Neural cell (in vitro differentiated cells): ENCODE results near the gene STIM1. TPM values are rescaled to one million over a fixed set of nuclear protein-coding genes. Genes with fewer than 3 reads are reported as not detected.

Experiments used
- H2AFZ ChIP-seq: fragments of 200-600, 300-800 bp; sonication (generic), shearing (Covaris generic); 2 replicates; pipeline ENCODE4 v1.6.0; 2014; ENCODE audit warnings: low read depth, mild to moderate bottlenecking, antibody characterized with exemption, low read length, moderate library complexity
- H3F3A ChIP-seq: fragments of 200-600 bp; shearing (Covaris generic); 2 replicates; pipeline ENCODE4 v1.6.1; 2016; ENCODE audit warnings: mild to moderate bottlenecking, moderate library complexity, mixed read lengths, antibody characterized with exemption, low read length; ENCODE audit not compliant: insufficient read depth, poor library complexity, severe bottlenecking
- H3K27ac ChIP-seq: fragments of 200-600, 300-800 bp; sonication (generic), shearing (Covaris generic); 2 replicates; pipeline ENCODE4 v1.5.1; 2014; ENCODE audit warnings: mild to moderate bottlenecking, low read length, moderate library complexity
- H3K27me3 ChIP-seq: fragments of 300-800, 200-600 bp; sonication (generic), shearing (Covaris generic); 2 replicates; pipeline ENCODE4 v1.6.0; 2014; ENCODE audit warnings: mild to moderate bottlenecking, low read depth, low read length, moderate library complexity; ENCODE audit not compliant: insufficient read depth
- H3K36me3 ChIP-seq: fragments of 300-800, 200-600 bp; sonication (generic), shearing (Covaris generic); 2 replicates; pipeline ENCODE4 v1.5.1; 2014; ENCODE audit warnings: mild to moderate bottlenecking, antibody characterized with exemption, low read length, moderate library complexity; ENCODE audit not compliant: insufficient read depth
- H3K4me2 ChIP-seq: fragments of 300-800, 200-600 bp; sonication (generic), shearing (Covaris generic); 2 replicates; pipeline ENCODE4 v1.6.0; 2014; ENCODE audit warnings: mild to moderate bottlenecking, low read length
- H3K4me3 ChIP-seq: fragments of 300-800, 200-600 bp; sonication (generic), shearing (Covaris generic); 2 replicates; pipeline ENCODE4 v1.5.1; 2014; ENCODE audit warnings: mild to moderate bottlenecking, low read length, moderate library complexity
- H3K79me2 ChIP-seq: fragments of 200-600 bp; shearing (Covaris generic); replicated peaks from 2 replicates; pipeline ENCODE4 v1.6.0; 2014; ENCODE audit warnings: mild to moderate bottlenecking, low read length, moderate library complexity; ENCODE audit not compliant: insufficient read depth
- H3K9ac ChIP-seq: fragments of 300-800, 200-600 bp; sonication (generic), shearing (Covaris generic); 2 replicates; pipeline ENCODE4 v1.6.1; 2016; ENCODE audit warnings: mild to moderate bottlenecking, low read length, mixed read lengths
- H3K9me2 ChIP-seq: fragments of 200-600 bp; shearing (Covaris generic); 2 replicates; pipeline ENCODE4 v1.6.1; 2016; ENCODE audit warnings: mild to moderate bottlenecking, low read length, mixed read lengths; ENCODE audit not compliant: insufficient read depth
- H3K9me3 ChIP-seq: fragments of 200-600, 300-800 bp; sonication (generic), shearing (Covaris generic); 2 replicates; pipeline ENCODE4 v1.6.1; 2016; ENCODE audit warnings: mild to moderate bottlenecking, mixed run types, low read length, moderate library complexity, mixed read lengths
- H4K20me1 ChIP-seq: fragments of 200-600 bp; shearing (Covaris generic); 2 replicates; pipeline ENCODE4 v1.6.1; 2016; ENCODE audit warnings: mild to moderate bottlenecking, mixed run types; ENCODE audit not compliant: insufficient read depth
- EP300 ChIP-seq: fragments of 450-650 bp; conservative IDR thresholded peaks from 2 replicates; pipeline ENCODE4 v1.6.1; 2014; ENCODE audit warnings: antibody characterized with exemption, mild to moderate bottlenecking, moderate library complexity; ENCODE audit not compliant: poor library complexity, severe bottlenecking
- EZH2 ChIP-seq: fragments of 200-600, 300-800 bp; shearing (Covaris generic), sonication (generic); IDR thresholded peaks from 2 replicates; pipeline ENCODE4 v1.6.1; 2014; ENCODE audit warnings: antibody characterized with exemption, low read length, borderline replicate concordance, mild to moderate bottlenecking; ENCODE audit not compliant: insufficient read depth, poor library complexity, severe bottlenecking
- MXI1 ChIP-seq: fragments of 450-650 bp; conservative IDR thresholded peaks from 2 replicates; pipeline ENCODE4 v1.6.1; 2014; ENCODE audit warnings: antibody characterized with exemption, mild to moderate bottlenecking; ENCODE audit not compliant: poor library complexity, severe bottlenecking
- POLR2AphosphoS5 ChIP-seq: IDR thresholded peaks from 2 replicates; pipeline ENCODE4 v1.6.1; 2012
- RAD21 ChIP-seq: fragments of 450-650 bp; conservative IDR thresholded peaks from 2 replicates; pipeline ENCODE4 v1.6.1; 2014; ENCODE audit warnings: antibody characterized with exemption, mild to moderate bottlenecking, moderate library complexity
- SMC3 ChIP-seq: fragments of 450-650 bp; conservative IDR thresholded peaks from 2 replicates; pipeline ENCODE4 v1.6.1; 2014; ENCODE audit warnings: antibody characterized with exemption, mild to moderate bottlenecking, moderate library complexity; ENCODE audit not compliant: poor library complexity
- TAF1 ChIP-seq: IDR thresholded peaks from 2 replicates; pipeline ENCODE4 v1.6.1; 2012; ENCODE audit warnings: low read depth
- polyA plus RNA-seq: library from polyadenylated mRNA; depleted of rRNA; stranded (reverse); fragments of >200 nt; gene quantifications from 2 replicates; pipeline ENCODE4 v1.2.3, GENCODE V29; 2014
- TF ChIP-seq, protein P1 (sequence below): IDR thresholded peaks from 2 replicates; pipeline ENCODE4 v1.6.1; 2012; ENCODE audit warnings: borderline replicate concordance
- TF ChIP-seq, protein P2 (sequence below): fragments of 450-650 bp; IDR thresholded peaks from 2 replicates; pipeline ENCODE4 v1.5.1; 2014; ENCODE audit warnings: antibody characterized with exemption, mild to moderate bottlenecking, moderate library complexity; ENCODE audit not compliant: poor library complexity, severe bottlenecking

Gene STIM1
- polyA plus RNA-seq, 1 donor from 2014 or later = 14.5 TPM

DNA sequence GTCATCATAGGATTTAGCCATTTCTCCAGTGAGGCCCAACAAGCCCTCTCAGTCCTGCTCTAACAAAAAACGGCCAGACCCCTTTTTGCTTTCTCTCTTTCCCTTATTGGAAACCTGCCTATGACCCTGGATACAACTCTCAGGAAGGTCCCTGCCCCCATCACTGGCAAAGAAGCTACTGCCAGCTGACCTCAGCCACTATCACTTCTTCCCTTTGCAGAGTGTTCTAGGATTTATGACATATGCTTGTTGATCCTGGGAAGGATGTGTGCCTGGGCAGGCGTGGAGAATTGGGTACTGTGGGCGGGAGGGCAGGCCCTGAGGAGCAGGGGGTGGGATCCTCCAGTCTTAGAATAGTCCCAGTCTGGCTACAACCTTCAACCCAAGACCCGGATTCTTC is 39.6 kb upstream of the STIM1 start:
- Histone ChIP-seq H3F3A (no peaks in the 10 kb centered on the region), H3K9ac (no peak overlapping the region), H3K4me3 (no peak overlapping the region), H4K20me1 (no peaks in the 10 kb centered on the region), H3K27ac (no peak overlapping the region), H3K4me2 (no peak overlapping the region), H3K9me3 (no peaks in the 10 kb centered on the region), H3K79me2 (no peaks in the 10 kb centered on the region), H3K27me3 (no peaks in the 10 kb centered on the region), H3K36me3 (no peaks in the 10 kb centered on the region), H2AFZ (no peak overlapping the region), H3K9me2 (no peaks in the 10 kb centered on the region)
- TF ChIP-seq, protein P1, sequence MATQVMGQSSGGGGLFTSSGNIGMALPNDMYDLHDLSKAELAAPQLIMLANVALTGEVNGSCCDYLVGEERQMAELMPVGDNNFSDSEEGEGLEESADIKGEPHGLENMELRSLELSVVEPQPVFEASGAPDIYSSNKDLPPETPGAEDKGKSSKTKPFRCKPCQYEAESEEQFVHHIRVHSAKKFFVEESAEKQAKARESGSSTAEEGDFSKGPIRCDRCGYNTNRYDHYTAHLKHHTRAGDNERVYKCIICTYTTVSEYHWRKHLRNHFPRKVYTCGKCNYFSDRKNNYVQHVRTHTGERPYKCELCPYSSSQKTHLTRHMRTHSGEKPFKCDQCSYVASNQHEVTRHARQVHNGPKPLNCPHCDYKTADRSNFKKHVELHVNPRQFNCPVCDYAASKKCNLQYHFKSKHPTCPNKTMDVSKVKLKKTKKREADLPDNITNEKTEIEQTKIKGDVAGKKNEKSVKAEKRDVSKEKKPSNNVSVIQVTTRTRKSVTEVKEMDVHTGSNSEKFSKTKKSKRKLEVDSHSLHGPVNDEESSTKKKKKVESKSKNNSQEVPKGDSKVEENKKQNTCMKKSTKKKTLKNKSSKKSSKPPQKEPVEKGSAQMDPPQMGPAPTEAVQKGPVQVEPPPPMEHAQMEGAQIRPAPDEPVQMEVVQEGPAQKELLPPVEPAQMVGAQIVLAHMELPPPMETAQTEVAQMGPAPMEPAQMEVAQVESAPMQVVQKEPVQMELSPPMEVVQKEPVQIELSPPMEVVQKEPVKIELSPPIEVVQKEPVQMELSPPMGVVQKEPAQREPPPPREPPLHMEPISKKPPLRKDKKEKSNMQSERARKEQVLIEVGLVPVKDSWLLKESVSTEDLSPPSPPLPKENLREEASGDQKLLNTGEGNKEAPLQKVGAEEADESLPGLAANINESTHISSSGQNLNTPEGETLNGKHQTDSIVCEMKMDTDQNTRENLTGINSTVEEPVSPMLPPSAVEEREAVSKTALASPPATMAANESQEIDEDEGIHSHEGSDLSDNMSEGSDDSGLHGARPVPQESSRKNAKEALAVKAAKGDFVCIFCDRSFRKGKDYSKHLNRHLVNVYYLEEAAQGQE = no peak
- no peak for TF ChIP-seq TAF1
- no peak for TF ChIP-seq EZH2
- no peak for TF ChIP-seq RAD21
- TF ChIP-seq POLR2AphosphoS5 = no peak
- no peak for TF ChIP-seq MXI1
- no peak for TF ChIP-seq SMC3
- TF ChIP-seq, protein P2, sequence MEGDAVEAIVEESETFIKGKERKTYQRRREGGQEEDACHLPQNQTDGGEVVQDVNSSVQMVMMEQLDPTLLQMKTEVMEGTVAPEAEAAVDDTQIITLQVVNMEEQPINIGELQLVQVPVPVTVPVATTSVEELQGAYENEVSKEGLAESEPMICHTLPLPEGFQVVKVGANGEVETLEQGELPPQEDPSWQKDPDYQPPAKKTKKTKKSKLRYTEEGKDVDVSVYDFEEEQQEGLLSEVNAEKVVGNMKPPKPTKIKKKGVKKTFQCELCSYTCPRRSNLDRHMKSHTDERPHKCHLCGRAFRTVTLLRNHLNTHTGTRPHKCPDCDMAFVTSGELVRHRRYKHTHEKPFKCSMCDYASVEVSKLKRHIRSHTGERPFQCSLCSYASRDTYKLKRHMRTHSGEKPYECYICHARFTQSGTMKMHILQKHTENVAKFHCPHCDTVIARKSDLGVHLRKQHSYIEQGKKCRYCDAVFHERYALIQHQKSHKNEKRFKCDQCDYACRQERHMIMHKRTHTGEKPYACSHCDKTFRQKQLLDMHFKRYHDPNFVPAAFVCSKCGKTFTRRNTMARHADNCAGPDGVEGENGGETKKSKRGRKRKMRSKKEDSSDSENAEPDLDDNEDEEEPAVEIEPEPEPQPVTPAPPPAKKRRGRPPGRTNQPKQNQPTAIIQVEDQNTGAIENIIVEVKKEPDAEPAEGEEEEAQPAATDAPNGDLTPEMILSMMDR = no peak
- no peak for TF ChIP-seq EP300

DNA sequence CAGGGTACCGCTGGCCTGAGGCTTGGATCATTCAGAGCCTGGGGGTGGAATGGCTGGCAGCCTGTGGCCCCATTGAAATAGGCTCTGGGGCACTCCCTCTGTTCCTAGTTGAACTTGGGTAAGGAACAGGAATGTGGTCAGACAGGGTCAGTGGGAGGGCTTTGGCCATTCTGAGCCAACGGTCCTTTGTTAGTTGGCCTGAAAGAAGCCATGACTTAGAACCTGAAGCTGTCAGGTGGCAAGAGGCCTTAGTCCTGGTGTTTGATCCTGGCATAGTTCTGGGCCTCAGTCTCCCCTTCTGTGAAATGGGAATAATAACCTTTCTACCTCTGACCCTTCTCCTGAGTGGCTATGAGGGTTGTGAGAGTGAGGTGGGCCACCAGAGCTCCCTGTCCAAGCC is 38.8 kb upstream of the STIM1 start:
- TF ChIP-seq POLR2AphosphoS5 (no peak), SMC3 (no peak), RAD21 (no peak), EZH2 (no peak), MXI1 (no peak), TAF1 (no peak), EP300 (no peak)
- TF ChIP-seq, protein P1 = no peak
- TF ChIP-seq, protein P2 = no peak
- H3K36me3 ChIP-seq = no peaks in the 10 kb centered on the region
- H3K9me2 ChIP-seq = no peaks in the 10 kb centered on the region
- H4K20me1 ChIP-seq = no peaks in the 10 kb centered on the region
- no peaks in the 10 kb centered on the region for H3K27me3 ChIP-seq
- H3K79me2 ChIP-seq = no peaks in the 10 kb centered on the region
- H3K9ac ChIP-seq = no peak overlapping the region
- H3K4me2 ChIP-seq = no peak overlapping the region
- H3K4me3 ChIP-seq = no peak overlapping the region
- H3F3A ChIP-seq = no peaks in the 10 kb centered on the region
- H3K27ac ChIP-seq = no peak overlapping the region
- no peaks in the 10 kb centered on the region for H3K9me3 ChIP-seq
- no peak overlapping the region for H2AFZ ChIP-seq
